Caco-2 (cell line): ENCODE data around the gene LTB4R2. TPM values are rescaled to one million over a fixed set of nuclear protein-coding genes. Genes with fewer than 3 reads are reported as not detected.
A peak's percentile ranks its signal among the peaks of the same experiment; 100 is the strongest.
"Not testable (repeated sequence)": the region's sequence is repeated elsewhere in the genome, so short reads cannot be mapped to it uniquely, and the experiment has no call there.

Experiments
- BruUV-seq: library from RNA; stranded (reverse); fragments of 400-500 nt; replicated peaks from 2 replicates; lab custom pipeline; 2021; lab: Mats Ljungman, UMichigan
- CTCF ChIA-PET: fragments of 300-600 bp; sonication (Branson Sonifier 250); formaldehyde crosslinking; loops from one replicate; lab custom pipeline; 2022; ENCODE audit warnings: antibody characterized with exemption; lab: Charles Lee
- POLR2A ChIA-PET: fragments of 300-600 bp; sonication (Branson Sonifier 250); formaldehyde crosslinking; loops from one replicate; lab custom pipeline; 2022; ENCODE audit warnings: antibody characterized with exemption; lab: Charles Lee
- DNase-seq, 2 experiments: peaks; one replicate each; pipeline versions ENCODE4 v3.0.0 to v3.0.0-alpha.2; 2020 to 2022
- H3K27me3 ChIP-seq: replicated peaks from 2 replicates; pipeline ENCODE4 v1.6.0; 2011; ENCODE audit warnings: low read length; ENCODE audit not compliant: control insufficient read depth, insufficient read depth
- H3K36me3 ChIP-seq: 2 replicates; pipeline ENCODE4 v1.5.1; 2011; ENCODE audit warnings: low read length; ENCODE audit not compliant: control insufficient read depth, insufficient read depth
- H3K4me1 ChIP-seq: fragments of 250-450 bp; sonication (Bioruptor Pico); 2 replicates; pipeline ENCODE4 v1.5.1; 2020; ENCODE audit warnings: mild to moderate bottlenecking
- H3K4me3 ChIP-seq: 2 replicates; pipeline ENCODE4 v1.5.1; 2011; ENCODE audit warnings: low read depth, mild to moderate bottlenecking, control low read depth, low read length
- H3K9me3 ChIP-seq: fragments of 250-450 bp; sonication (Bioruptor Pico); 2 replicates; pipeline ENCODE4 v1.5.1; 2020; ENCODE audit warnings: mild to moderate bottlenecking, moderate library complexity
- H3K27ac Mint-ChIP-seq: one replicate; pipeline ENCODE4 v1.8.0; 2022; ENCODE audit warnings: mixed read lengths; ENCODE audit not compliant: unreplicated experiment
- H3K27me3 Mint-ChIP-seq: one replicate; pipeline ENCODE4 v1.8.0; 2022; ENCODE audit warnings: mixed read lengths; ENCODE audit not compliant: insufficient read depth, unreplicated experiment
- H3K36me3 Mint-ChIP-seq: one replicate; pipeline ENCODE4 v1.8.0; 2022; ENCODE audit warnings: mild to moderate bottlenecking, mixed read lengths; ENCODE audit not compliant: insufficient read depth, unreplicated experiment
- H3K4me1 Mint-ChIP-seq: one replicate; pipeline ENCODE4 v1.8.0; 2022; ENCODE audit warnings: low read depth, mixed read lengths; ENCODE audit not compliant: unreplicated experiment
- H3K4me3 Mint-ChIP-seq: one replicate; pipeline ENCODE4 v1.8.0; 2022; ENCODE audit warnings: mild to moderate bottlenecking, moderate library complexity, mixed read lengths; ENCODE audit not compliant: unreplicated experiment
- H3K9me3 Mint-ChIP-seq: one replicate; pipeline ENCODE4 v1.8.0; 2022; ENCODE audit warnings: mixed read lengths; ENCODE audit not compliant: unreplicated experiment
- intact Hi-C: fragments of 100-400 bp; cut with micrococcal nuclease; formaldehyde crosslinking; loops from one replicate; pipeline ENCODE4 v1.10.0; 2022; ENCODE audit not compliant: unreplicated experiment
- total RNA-seq: library from RNA; stranded (reverse); gene quantifications from 2 replicates; pipeline ENCODE4 v1.2.3, GENCODE V29; 2022
- TF ChIP-seq, protein P1 (sequence below), 2 experiments: fragments of 200-600 bp in 1 of 2; IDR thresholded peaks; 1 replicate in 1 of 2; 2 replicates in 1 of 2; pipeline versions ENCODE4 v1.5.1 to v1.8.0; 2011 to 2022; ENCODE audit warnings: antibody characterized with exemption in 1 of 2, control low read depth in 1 of 2, inconsistent platforms in 1 of 2, low read depth in 1 of 2, low read length in 1 of 2, mild to moderate bottlenecking in 1 of 2, moderate library complexity in 1 of 2; ENCODE audit not compliant: insufficient read depth in 1 of 2, severe bottlenecking in 1 of 2, unreplicated experiment in 1 of 2

Gene LTB4R2
- total RNA-seq, 1 experiment from 2014 or later = 10.3 TPM

- Histone ChIP-seq H3K4me1 (peaks cover 4% of the 10 kb centered on the region; the same call in 1 of the 2 replicates), H3K4me3 (no peak overlapping the region), H3K36me3 (no peaks in the 10 kb centered on the region), H3K9me3 (no peaks in the 10 kb centered on the region), H3K27me3 (no peaks in the 10 kb centered on the region)
- Mint-ChIP-seq H3K27ac (no peak overlapping the region), H3K4me1 (peaks cover 10% of the 10 kb centered on the region), H3K9me3 (no peaks in the 10 kb centered on the region), H3K4me3 (no peak overlapping the region), H3K36me3 (no peaks in the 10 kb centered on the region), H3K27me3 (peaks cover 10% of the 10 kb centered on the region)
- ChIA-PET CTCF (interaction anchor here (1.1 to 1.7 kb wide), 3 partner anchors 14 to 80 kb away, joined by 3 to 6 read pairs (median 4); no protein-coding TSS in a partner anchor), POLR2A (interaction anchor here (1.3 kb wide), 1 partner anchor 80 kb away, joined by 3 read pairs; no protein-coding TSS in a partner anchor)
- intact Hi-C loops = no loop called here
- no TSS peak for BruUV-seq
- TF ChIP-seq, protein P1, sequence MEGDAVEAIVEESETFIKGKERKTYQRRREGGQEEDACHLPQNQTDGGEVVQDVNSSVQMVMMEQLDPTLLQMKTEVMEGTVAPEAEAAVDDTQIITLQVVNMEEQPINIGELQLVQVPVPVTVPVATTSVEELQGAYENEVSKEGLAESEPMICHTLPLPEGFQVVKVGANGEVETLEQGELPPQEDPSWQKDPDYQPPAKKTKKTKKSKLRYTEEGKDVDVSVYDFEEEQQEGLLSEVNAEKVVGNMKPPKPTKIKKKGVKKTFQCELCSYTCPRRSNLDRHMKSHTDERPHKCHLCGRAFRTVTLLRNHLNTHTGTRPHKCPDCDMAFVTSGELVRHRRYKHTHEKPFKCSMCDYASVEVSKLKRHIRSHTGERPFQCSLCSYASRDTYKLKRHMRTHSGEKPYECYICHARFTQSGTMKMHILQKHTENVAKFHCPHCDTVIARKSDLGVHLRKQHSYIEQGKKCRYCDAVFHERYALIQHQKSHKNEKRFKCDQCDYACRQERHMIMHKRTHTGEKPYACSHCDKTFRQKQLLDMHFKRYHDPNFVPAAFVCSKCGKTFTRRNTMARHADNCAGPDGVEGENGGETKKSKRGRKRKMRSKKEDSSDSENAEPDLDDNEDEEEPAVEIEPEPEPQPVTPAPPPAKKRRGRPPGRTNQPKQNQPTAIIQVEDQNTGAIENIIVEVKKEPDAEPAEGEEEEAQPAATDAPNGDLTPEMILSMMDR (IDR thresholded peaks at IDR 0.05; ENCODE audit: insufficient read depth in 1 of 2, low read depth in 1 of 2, low read length in 1 of 2, severe bottlenecking in 1 of 2, unreplicated experiment in 1 of 2) = peak in 1 of 2 experiments; percentile 6
- DNase-seq = no peak
Measured at GRCh38 chr14:24351517-24351916, 41.6 kb downstream of the LTB4R2 start.

GRCh38 chr14:24353559-24354481 lies 43.9 kb downstream of the LTB4R2 start:
- no peaks in the 10 kb centered on the region for H3K9me3 ChIP-seq
- Mint-ChIP-seq H3K27ac (no peak overlapping the region), H3K27me3 (peaks cover 10% of the 10 kb centered on the region), H3K4me3 (no peak overlapping the region), H3K9me3 (no peaks in the 10 kb centered on the region), H3K36me3 (no peaks in the 10 kb centered on the region), H3K4me1 (peaks cover 10% of the 10 kb centered on the region)
- peaks cover 4% of the 10 kb centered on the region; the same call in 1 of the 2 replicates for H3K4me1 ChIP-seq
- no peaks in the 10 kb centered on the region for H3K27me3 ChIP-seq
- no peak for DNase-seq
- H3K4me3 ChIP-seq = no peak overlapping the region
- BruUV-seq = no TSS peak
- H3K36me3 ChIP-seq = no peaks in the 10 kb centered on the region
- TF ChIP-seq, protein P1 (IDR thresholded peaks at IDR 0.05; ENCODE audit: insufficient read depth in 1 of 2, low read depth in 1 of 2, low read length in 1 of 2, severe bottlenecking in 1 of 2, unreplicated experiment in 1 of 2) = no peak
- ChIA-PET POLR2A (no interaction called here), CTCF (interaction anchor here (0.8 kb wide), 1 partner anchor 78 kb away, joined by 3 read pairs; no protein-coding TSS in a partner anchor)
- intact Hi-C loops = no loop called here

GRCh38 chr14:24354482-24354825 lies 44.5 kb downstream of the LTB4R2 start:
- intact Hi-C loops, H3K9me3 ChIP-seq, H3K27me3 ChIP-seq, H3K36me3 ChIP-seq, DNase-seq, H3K4me1 ChIP-seq, H3K27me3 Mint-ChIP-seq, H3K9me3 Mint-ChIP-seq, H3K36me3 Mint-ChIP-seq, BruUV-seq, H3K27ac Mint-ChIP-seq, H3K4me3 Mint-ChIP-seq, POLR2A ChIA-PET, H3K4me3 ChIP-seq: not testable (repeated sequence)
- CTCF ChIA-PET = interaction anchor here (0.8 kb wide), 1 partner anchor 77 kb away, joined by 3 read pairs; no protein-coding TSS in a partner anchor
- peaks cover 10% of the 10 kb centered on the region for H3K4me1 Mint-ChIP-seq
